ENCODE data around the gene PLEKHH2.

GRCh38 chr2:43609290-43609918 is 27.7 kb upstream of the PLEKHH2 start:
- TF ChIP-seq, protein P1, sequence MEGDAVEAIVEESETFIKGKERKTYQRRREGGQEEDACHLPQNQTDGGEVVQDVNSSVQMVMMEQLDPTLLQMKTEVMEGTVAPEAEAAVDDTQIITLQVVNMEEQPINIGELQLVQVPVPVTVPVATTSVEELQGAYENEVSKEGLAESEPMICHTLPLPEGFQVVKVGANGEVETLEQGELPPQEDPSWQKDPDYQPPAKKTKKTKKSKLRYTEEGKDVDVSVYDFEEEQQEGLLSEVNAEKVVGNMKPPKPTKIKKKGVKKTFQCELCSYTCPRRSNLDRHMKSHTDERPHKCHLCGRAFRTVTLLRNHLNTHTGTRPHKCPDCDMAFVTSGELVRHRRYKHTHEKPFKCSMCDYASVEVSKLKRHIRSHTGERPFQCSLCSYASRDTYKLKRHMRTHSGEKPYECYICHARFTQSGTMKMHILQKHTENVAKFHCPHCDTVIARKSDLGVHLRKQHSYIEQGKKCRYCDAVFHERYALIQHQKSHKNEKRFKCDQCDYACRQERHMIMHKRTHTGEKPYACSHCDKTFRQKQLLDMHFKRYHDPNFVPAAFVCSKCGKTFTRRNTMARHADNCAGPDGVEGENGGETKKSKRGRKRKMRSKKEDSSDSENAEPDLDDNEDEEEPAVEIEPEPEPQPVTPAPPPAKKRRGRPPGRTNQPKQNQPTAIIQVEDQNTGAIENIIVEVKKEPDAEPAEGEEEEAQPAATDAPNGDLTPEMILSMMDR (IDR thresholded peaks at IDR 0.05), result peak; percentile 71
- TF ChIP-seq ZFX (IDR thresholded peaks at IDR 0.05; ENCODE audit: borderline replicate concordance), result no peak
